Lower lobe of right lung (tissue), 2 donors: ENCODE data around the gene DYTN. TPM values are rescaled to one million over a fixed set of nuclear protein-coding genes. Genes with fewer than 3 reads are reported as not detected.

ENCODE experiments used
- ATAC-seq, 2 donors: fragments of 200-7000 bp; cut with Tn5 transposase; one replicate each; pipeline ENCODE4 v1.9.1; 2020 to 2022; ENCODE audit warnings: mild to moderate bottlenecking in 2 of 2, moderate library complexity in 2 of 2
- DNase-seq: peaks from one replicate; pipeline ENCODE4 v3.0.0-alpha.2; 2020
- H3K27ac ChIP-seq: fragments of 200-600 bp; one replicate; pipeline ENCODE4 v1.8.0; 2022
- H3K27me3 ChIP-seq: fragments of 200-600 bp; one replicate; pipeline ENCODE4 v1.8.0; 2022; ENCODE audit warnings: low read depth
- H3K36me3 ChIP-seq: fragments of 200-600 bp; one replicate; pipeline ENCODE4 v1.8.0; 2022; ENCODE audit warnings: mild to moderate bottlenecking
- H3K4me1 ChIP-seq: fragments of 200-600 bp; one replicate; pipeline ENCODE4 v1.8.0; 2022
- H3K4me3 ChIP-seq: fragments of 200-600 bp; one replicate; pipeline ENCODE4 v1.8.0; 2022; ENCODE audit warnings: mild to moderate bottlenecking
- H3K9me3 ChIP-seq: fragments of 200-600 bp; one replicate; pipeline ENCODE4 v1.8.0; 2022
- CTCF ChIP-seq: fragments of 200-600 bp; IDR thresholded peaks from one replicate; pipeline ENCODE4 v1.8.0; 2022; ENCODE audit warnings: antibody characterized with exemption, mild to moderate bottlenecking
- intact Hi-C: fragments of 100-400 bp; cut with DNase I; formaldehyde crosslinking; loops from one replicate; pipeline ENCODE4 v1.11.0; 2022
- total RNA-seq: library from RNA; stranded (reverse); fragmentation: NEBNext Ultra II Directional; extraction: Animal tissue kit (Norgen Biotek cat#: 25700); gene quantifications from one replicate; pipeline ENCODE4 v1.2.1, GENCODE V29; 2021
- donor health status: DM: no; HTN: yes; CAD: no; lungs with severe emphysema.

DYTN gene
- total RNA-seq, 1 donor from 2014 or later = not detected

DNA sequence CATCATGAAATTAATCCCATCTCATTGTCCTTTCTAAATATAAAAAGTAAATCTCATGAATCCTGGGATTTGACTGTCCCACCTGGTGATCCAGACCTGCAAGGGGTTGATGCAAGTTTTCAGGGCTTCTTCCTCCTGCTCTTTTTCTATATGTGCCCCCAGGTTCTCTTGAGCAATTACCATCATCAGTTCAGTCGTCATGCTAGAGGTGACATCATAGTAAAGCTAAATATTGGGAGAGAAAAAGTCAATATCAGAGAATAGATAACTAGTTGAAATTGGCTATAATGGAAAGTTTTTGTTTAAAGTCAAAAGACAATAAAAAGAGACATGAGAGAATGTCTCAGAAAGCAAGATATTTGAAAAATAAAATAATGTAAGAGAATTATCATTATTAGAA is 38.6 kb upstream of the DYTN start:
- Histone ChIP-seq H3K27ac (no peak overlapping the region), H3K4me3 (no peak overlapping the region), H3K9me3 (no peaks in the 10 kb centered on the region), H3K36me3 (no peaks in the 10 kb centered on the region), H3K4me1 (no peaks in the 10 kb centered on the region), H3K27me3 (no peaks in the 10 kb centered on the region)
- no peak for TF ChIP-seq CTCF
- no peak for ATAC-seq
- DNase-seq = no peak
- intact Hi-C loops = no loop called here

DNA sequence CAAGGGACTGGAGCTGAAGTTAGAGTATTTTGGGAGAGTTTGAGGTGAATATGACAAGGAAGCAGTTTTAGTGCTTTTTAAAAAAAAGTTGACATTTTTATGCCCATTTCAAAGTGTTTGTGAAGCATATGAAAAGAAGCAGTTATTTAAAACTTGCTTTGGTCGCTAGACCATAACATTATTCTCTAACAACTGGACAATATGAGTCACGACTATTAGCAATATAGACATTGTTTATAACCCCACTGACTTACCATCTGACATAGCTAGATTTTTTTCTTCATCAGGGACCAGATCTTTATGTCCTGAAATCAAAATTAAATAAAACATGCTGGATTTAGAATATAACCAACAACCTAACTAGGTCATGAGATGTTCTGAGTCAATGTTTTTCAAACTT is 22.6 kb upstream of the DYTN start:
- no peak for ATAC-seq
- Histone ChIP-seq H3K9me3 (no peaks in the 10 kb centered on the region), H3K27me3 (no peaks in the 10 kb centered on the region), H3K4me1 (no peaks in the 10 kb centered on the region), H3K4me3 (no peak overlapping the region), H3K36me3 (no peaks in the 10 kb centered on the region), H3K27ac (no peak overlapping the region)
- DNase-seq = no peak
- no peak for TF ChIP-seq CTCF
- intact Hi-C loops = no loop called here

GRCh38 chr2:206739271-206739670 is 21.1 kb upstream of the DYTN start:
- no peak overlapping the region for H3K4me3 ChIP-seq
- TF ChIP-seq CTCF = no peak
- H3K27ac ChIP-seq = no peak overlapping the region
- H3K9me3 ChIP-seq = no peaks in the 10 kb centered on the region
- no peaks in the 10 kb centered on the region for H3K4me1 ChIP-seq
- no peaks in the 10 kb centered on the region for H3K27me3 ChIP-seq
- intact Hi-C loops = no loop called here
- ATAC-seq = no peak
- no peaks in the 10 kb centered on the region for H3K36me3 ChIP-seq
- DNase-seq = no peak

DNA sequence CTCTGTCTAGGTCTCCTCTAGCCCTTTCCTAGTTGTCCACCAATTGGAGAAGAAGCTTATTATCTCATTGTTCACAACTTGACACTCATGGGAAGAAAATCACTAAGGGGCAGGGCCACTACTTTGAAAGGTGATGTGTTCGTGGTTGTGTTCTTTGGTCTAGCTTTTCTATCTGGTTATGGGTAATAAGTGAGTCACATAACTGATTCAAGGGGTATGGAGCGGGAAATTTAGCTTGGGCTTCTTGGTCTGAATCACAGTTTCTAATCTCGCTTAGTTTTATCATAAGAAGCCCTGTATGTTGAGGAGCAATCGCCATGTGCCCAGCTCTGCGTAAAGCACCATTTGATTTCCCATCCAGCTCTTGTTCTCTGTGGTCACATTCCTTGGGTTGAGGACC is 18.7 kb upstream of the DYTN start:
- Histone ChIP-seq H3K4me1 (no peaks in the 10 kb centered on the region), H3K27ac (no peak overlapping the region), H3K4me3 (no peak overlapping the region), H3K9me3 (no peaks in the 10 kb centered on the region), H3K27me3 (no peaks in the 10 kb centered on the region), H3K36me3 (no peaks in the 10 kb centered on the region)
- TF ChIP-seq CTCF = no peak
- ATAC-seq (no peak), DNase-seq (no peak)
- intact Hi-C loops = no loop called here

DNA sequence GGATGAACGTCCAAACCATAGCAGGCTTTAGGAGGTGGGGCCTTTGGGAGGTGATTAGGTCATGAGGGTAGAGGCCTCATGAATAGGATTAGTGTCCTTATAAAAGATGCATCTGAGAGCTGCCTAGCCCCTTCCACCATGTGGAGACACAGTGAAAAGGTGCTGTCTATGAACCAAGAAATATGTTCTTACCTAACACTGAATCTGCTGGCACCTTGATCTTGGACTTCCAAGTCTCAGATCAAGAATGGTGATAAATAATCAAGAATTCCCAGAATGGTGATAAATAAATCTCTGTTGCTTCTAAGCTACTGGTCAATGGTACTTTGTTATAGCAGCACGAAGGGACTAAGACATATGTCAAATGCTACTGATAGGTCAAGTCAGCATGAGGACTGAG is 15.1 kb upstream of the DYTN start:
- intact Hi-C loops = no loop called here
- no peaks in the 10 kb centered on the region for H3K4me1 ChIP-seq
- no peak for TF ChIP-seq CTCF
- no peak for ATAC-seq
- H3K9me3 ChIP-seq = no peaks in the 10 kb centered on the region
- DNase-seq = no peak
- H3K36me3 ChIP-seq = no peaks in the 10 kb centered on the region
- no peak overlapping the region for H3K4me3 ChIP-seq
- H3K27ac ChIP-seq = no peak overlapping the region
- no peaks in the 10 kb centered on the region for H3K27me3 ChIP-seq
